Endometrial microvascular endothelial cells (primary cell): ENCODE results near the gene TBC1D2B. TPM values are rescaled to one million over a fixed set of nuclear protein-coding genes. Genes with fewer than 3 reads are reported as not detected.
"Not testable (repeated sequence)": the region's sequence is repeated elsewhere in the genome, so short reads cannot be mapped to it uniquely, and the experiment has no call there.

Experiments used
- in situ Hi-C: cut with HindIII; loops from 2 replicates; pipeline ENCODE4 v1.10.0; 2017; ENCODE audit warnings: low sequenced_read_pairs, low pct_unique_long_range_greater_than_20kb; ENCODE audit errors: inconsistent ontology term
- total RNA-seq: library from RNA; depleted of rRNA; stranded (reverse); fragments of >200 nt; gene quantifications from one replicate; pipeline ENCODE4 v1.2.3, GENCODE V29; 2015; ENCODE audit errors: inconsistent ontology term

TBC1D2B gene
- total RNA-seq, 1 donor from 2014 or later, result 61.0 TPM

GRCh38 chr15:78016860-78017259 is 60.7 kb downstream of the TBC1D2B start:
- in situ Hi-C loops, result no loop called here

- in situ Hi-C loops, result no loop called here
Measured at GRCh38 chr15:78012643-78013077, 64.9 kb downstream of the TBC1D2B start.

- in situ Hi-C loops, result no loop called here
Measured at GRCh38 chr15:78010067-78010466, 67.4 kb downstream of the TBC1D2B start.

DNA sequence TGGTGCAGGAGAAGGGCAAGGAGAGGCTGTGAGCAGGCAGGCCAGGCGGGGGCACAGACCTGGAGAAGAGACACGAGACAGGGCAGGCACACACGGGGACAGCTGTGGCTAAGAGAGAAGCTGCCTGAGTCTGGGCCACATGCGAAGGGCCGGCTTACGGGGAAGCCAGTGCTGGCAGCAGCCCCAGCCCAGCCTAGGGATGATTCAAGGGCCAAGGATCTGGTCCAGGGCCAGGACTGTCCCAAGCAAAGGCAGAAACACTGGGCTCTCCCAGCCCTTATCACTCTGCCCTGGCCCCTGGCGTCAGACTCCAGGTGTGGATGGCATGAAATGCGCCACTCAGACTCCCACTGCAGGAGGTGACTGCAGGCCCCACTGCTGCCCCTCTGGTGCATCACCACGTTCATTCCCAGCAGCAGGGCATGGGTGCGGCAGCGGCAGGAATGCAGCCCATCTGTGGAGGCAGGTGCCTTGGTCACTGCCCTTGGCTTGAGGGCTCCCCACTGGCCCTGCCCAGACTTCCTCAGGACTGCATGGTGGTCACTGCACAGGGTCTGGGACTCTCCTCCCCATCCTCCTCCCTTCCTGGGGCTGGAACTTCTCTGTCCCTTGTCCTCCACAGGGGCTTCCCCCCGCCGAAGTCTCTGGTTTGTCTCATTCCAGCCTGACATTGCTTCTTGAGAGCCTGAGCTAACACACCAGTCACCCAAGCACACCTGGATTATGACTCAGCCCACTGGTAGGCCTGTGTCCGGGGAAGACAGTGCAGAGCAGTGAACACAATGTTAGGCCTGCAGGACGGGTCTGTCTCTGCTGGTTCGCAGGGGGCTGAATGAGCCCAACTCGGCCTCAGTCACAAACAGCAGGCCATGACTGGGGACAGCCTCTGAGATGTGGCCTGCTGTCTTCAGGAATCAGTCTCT is 69.3 kb downstream of the TBC1D2B start:
- in situ Hi-C loops, result no loop called here

- in situ Hi-C loops, result no loop called here
Measured at GRCh38 chr15:78007211-78007931, 70.1 kb downstream of the TBC1D2B start.

DNA sequence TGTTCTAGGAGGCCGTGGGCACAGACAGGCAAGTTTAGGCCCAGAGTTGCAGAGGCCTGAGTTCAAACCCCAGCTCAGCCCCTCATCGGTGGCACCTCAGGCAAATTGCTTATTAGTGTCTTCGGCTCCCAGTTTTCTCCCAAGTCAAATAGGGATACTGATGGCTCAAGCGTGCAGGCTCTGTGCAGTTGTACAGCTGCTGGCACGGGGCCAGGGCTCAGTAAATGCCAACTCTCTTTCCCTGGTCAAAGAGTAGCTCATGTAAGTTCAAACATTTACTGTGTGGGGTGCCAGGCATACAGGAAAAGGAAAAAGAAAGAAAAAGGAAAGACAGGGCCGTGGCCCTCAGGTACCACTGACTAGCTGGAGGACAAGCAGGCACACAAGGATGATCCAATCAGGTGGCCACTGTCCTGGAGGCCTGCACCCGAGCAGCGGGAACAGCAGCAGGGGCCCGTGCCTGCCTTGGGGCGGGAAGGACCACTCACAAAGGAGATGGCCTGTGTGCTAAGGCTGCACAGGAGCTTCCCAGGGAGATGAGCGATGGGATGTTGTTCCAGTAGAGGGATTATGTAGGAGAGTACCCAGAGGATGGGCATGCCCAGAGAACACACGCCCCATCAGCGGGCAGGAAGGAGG is 70.8 kb downstream of the TBC1D2B start:
- in situ Hi-C loops, result no loop called here

- in situ Hi-C loops, result no loop called here
Measured at GRCh38 chr15:78004919-78005634, 72.4 kb downstream of the TBC1D2B start.

- in situ Hi-C loops, result no loop called here
Measured at GRCh38 chr15:78004222-78004727, 73.2 kb downstream of the TBC1D2B start.

GRCh38 chr15:78003539-78004008 is 73.9 kb downstream of the TBC1D2B start:
- in situ Hi-C loops, result no loop called here

- in situ Hi-C loops, result no loop called here
Measured at GRCh38 chr15:78002996-78003395, 74.5 kb downstream of the TBC1D2B start.

DNA sequence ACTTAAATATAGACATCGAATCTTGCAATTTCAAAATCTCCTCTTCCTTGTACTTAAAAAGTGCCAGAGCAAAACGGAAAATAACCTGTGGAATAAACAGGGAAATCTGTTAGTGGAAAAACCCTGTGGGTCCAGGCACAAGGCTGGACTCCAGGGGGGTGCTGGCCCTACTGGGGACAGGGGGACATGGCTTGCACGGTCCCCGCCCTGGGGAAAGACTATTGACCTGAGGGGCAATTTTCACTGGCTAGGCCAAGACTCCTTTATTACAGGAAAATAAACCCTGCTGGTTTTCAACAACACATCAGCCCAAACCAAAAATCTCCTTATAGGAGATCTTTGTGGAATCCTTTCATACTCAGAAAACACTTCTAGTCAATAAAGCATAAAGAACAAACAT is 75.9 kb downstream of the TBC1D2B start:
- in situ Hi-C loops, result no loop called here

- in situ Hi-C loops, result no loop called here
Measured at GRCh38 chr15:78000927-78001249, 76.6 kb downstream of the TBC1D2B start.

- in situ Hi-C loops, result no loop called here
Measured at GRCh38 chr15:78000091-78000926, 77.2 kb downstream of the TBC1D2B start.

DNA sequence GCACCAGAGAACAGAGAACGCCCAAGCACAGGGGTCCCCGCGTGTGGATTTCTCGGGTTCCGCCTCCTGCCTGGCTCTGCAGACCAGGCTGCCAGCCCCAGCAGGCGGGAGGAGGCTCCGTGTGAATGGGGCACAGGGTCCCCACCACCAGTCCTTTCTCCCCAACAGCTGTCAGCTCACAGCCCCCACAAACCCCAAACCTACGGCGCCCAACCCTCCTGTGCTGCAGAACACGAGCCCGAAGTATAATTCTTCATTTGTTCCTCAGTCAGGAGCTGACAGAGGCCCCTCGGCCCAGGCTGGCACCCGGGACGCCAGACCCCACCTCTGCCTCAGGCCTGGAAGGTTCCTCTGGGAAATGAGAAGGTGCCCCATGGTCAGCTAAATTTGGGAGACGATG is 78.0 kb downstream of the TBC1D2B start:
- in situ Hi-C loops, result no loop called here

DNA sequence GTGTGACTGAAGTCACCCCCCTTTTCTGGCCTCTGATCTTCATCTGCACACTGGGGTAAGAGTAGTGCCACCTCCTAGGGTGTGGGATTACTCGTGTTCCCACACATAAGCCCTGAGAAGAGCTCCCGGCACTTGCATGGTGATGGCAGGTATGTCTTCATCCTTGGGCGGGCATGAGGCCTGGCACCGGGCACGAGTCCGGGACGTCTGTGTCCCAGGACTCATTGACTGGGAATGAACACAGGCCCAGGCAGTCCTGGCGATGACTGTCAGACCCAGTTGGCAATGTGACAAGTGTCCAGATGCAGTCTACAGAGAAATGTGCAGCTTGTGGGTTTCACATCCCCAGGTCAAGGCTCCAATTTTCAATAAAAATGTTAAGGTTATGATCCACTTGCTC is 78.9 kb downstream of the TBC1D2B start:
- in situ Hi-C loops, result no loop called here

DNA sequence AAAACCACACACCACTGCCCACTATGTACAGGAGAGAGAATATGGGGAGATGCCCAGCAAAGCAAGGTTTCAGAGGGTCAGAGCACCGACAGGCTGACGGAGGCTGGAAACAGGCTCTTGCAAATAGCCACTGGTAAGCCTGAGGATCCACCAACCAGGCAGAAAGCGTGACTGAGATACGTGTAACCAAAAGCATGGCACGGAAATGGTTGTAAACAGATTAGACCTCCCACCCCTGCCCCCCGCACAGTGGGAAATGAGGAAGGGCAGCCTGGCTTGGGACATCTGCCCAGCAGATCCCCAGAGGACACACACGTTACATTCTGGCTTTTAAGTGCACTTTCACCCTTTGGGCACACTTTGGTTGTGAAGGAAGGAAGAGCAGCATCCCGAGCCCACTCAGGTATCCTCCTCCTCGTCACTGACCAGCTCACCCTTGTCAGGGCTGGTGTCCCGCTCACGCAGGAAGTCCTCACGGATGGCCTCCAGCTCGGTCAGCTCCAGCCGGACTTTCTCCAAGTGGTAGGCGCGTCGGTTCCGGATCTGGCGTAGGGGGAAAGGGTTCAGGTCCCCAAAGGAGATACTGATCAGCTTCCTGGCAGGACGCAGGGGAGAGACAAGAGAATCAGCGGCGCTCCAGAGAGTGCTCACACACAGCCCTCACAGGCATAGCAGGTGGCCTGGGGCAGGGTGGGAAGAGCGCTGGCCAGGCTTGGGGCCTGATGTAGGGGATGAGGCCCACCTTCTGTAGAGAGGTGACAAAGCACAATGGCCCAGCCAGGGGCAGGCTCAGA is 79.6 kb downstream of the TBC1D2B start:
- in situ Hi-C loops, result not testable (repeated sequence)

GRCh38 chr15:77997221-77997620 is 80.3 kb downstream of the TBC1D2B start:
- in situ Hi-C loops, result not testable (repeated sequence)
